BLaER1 (cell line): ENCODE data around the gene UBR3.
"Not testable (repeated sequence)": the region's sequence is repeated elsewhere in the genome, so short reads cannot be mapped to it uniquely, and the experiment has no call there.

Experiments used
- H3K27ac ChIP-seq: shearing (Covaris generic); formaldehyde crosslinking; 2 replicates; pipeline ENCODE4 v1.8.1; 2022
- H3K27me3 ChIP-seq: shearing (Covaris generic); formaldehyde crosslinking; 2 replicates; pipeline ENCODE4 v1.8.1; 2022
- H3K36me3 ChIP-seq: shearing (Covaris generic); formaldehyde crosslinking; 2 replicates; pipeline ENCODE4 v1.8.1; 2022
- H3K4me1 ChIP-seq: shearing (Covaris generic); formaldehyde crosslinking; 2 replicates; pipeline ENCODE4 v1.8.1; 2022
- H3K4me2 ChIP-seq: shearing (Covaris generic); formaldehyde crosslinking; 2 replicates; pipeline ENCODE4 v1.8.1; 2022
- H3K4me3 ChIP-seq: shearing (Covaris generic); formaldehyde crosslinking; 2 replicates; pipeline ENCODE4 v1.8.1; 2022
- H3K9ac ChIP-seq: shearing (Covaris generic); formaldehyde crosslinking; 2 replicates; pipeline ENCODE4 v1.8.1; 2022
- H3K9me3 ChIP-seq: shearing (Covaris generic); formaldehyde crosslinking; 2 replicates; pipeline ENCODE4 v1.8.1; 2022
- H4K20me1 ChIP-seq: shearing (Covaris generic); formaldehyde crosslinking; 2 replicates; pipeline ENCODE4 v1.8.1; 2022
- Cebpa-rat ChIP-seq: shearing (Covaris generic); IDR thresholded peaks from 2 replicates; pipeline ENCODE4 v1.8.1; 2022

UBR3 gene

GRCh38 chr2:169925968-169926367 lies 98.7 kb downstream of the UBR3 start:
- H3K4me3 ChIP-seq: no peak overlapping the region
- TF ChIP-seq Cebpa-rat: no peak
- H4K20me1 ChIP-seq: no peaks in the 10 kb centered on the region
- H3K27me3 ChIP-seq: no peaks in the 10 kb centered on the region
- H3K9ac ChIP-seq: no peak overlapping the region
- H3K36me3 ChIP-seq: peaks cover 31% of the 10 kb centered on the region
- H3K9me3 ChIP-seq: no peaks in the 10 kb centered on the region
- no peaks in the 10 kb centered on the region for H3K4me1 ChIP-seq
- no peak overlapping the region for H3K4me2 ChIP-seq
- no peak overlapping the region for H3K27ac ChIP-seq

- H3K9ac ChIP-seq: no peak overlapping the region
- no peak overlapping the region for H3K4me3 ChIP-seq
- H3K4me2 ChIP-seq: no peak overlapping the region
- no peaks in the 10 kb centered on the region for H3K9me3 ChIP-seq
- H3K27me3 ChIP-seq: no peaks in the 10 kb centered on the region
- TF ChIP-seq Cebpa-rat: no peak
- H3K36me3 ChIP-seq: peaks cover 31% of the 10 kb centered on the region
- no peaks in the 10 kb centered on the region for H3K4me1 ChIP-seq
- no peak overlapping the region for H3K27ac ChIP-seq
- no peaks in the 10 kb centered on the region for H4K20me1 ChIP-seq
Observed at GRCh38 chr2:169928463-169928864, 101.2 kb downstream of the UBR3 start.

GRCh38 chr2:169933124-169933711 lies 106.0 kb downstream of the UBR3 start:
- Histone ChIP-seq H3K4me2 (no peak overlapping the region), H3K4me3 (no peak overlapping the region), H3K4me1 (no peaks in the 10 kb centered on the region), H3K27ac (no peak overlapping the region), H3K27me3 (no peaks in the 10 kb centered on the region), H4K20me1 (no peaks in the 10 kb centered on the region), H3K9ac (no peak overlapping the region), H3K9me3 (no peaks in the 10 kb centered on the region), H3K36me3 (peaks cover 25% of the 10 kb centered on the region; the same call in 1 of the 2 replicates)
- TF ChIP-seq Cebpa-rat: no peak

- not testable (repeated sequence) for H3K4me2 ChIP-seq, H3K9me3 ChIP-seq, H3K4me1 ChIP-seq, H4K20me1 ChIP-seq, H3K9ac ChIP-seq, H3K4me3 ChIP-seq, H3K27me3 ChIP-seq, H3K27ac ChIP-seq
- H3K36me3 ChIP-seq: peaks cover 14% of the 10 kb centered on the region
Observed at GRCh38 chr2:169936652-169937051, 109.4 kb downstream of the UBR3 start.

- peaks cover 32% of the 10 kb centered on the region for H3K36me3 ChIP-seq
- no peak overlapping the region for H3K4me2 ChIP-seq
- no peak overlapping the region for H3K9ac ChIP-seq
- H3K4me1 ChIP-seq: no peaks in the 10 kb centered on the region
- no peaks in the 10 kb centered on the region for H4K20me1 ChIP-seq
- no peak for TF ChIP-seq Cebpa-rat
- no peaks in the 10 kb centered on the region for H3K27me3 ChIP-seq
- H3K9me3 ChIP-seq: no peaks in the 10 kb centered on the region
- no peak overlapping the region for H3K27ac ChIP-seq
- H3K4me3 ChIP-seq: no peak overlapping the region
Observed at GRCh38 chr2:169945515-169945914, 118.3 kb downstream of the UBR3 start.

GRCh38 chr2:169946092-169946491 lies 118.8 kb downstream of the UBR3 start:
- Histone ChIP-seq H3K36me3 (peaks cover 32% of the 10 kb centered on the region), H3K4me2 (no peak overlapping the region), H3K9ac (no peak overlapping the region), H4K20me1 (no peaks in the 10 kb centered on the region), H3K27me3 (no peaks in the 10 kb centered on the region), H3K27ac (no peak overlapping the region), H3K4me3 (no peak overlapping the region), H3K9me3 (no peaks in the 10 kb centered on the region), H3K4me1 (no peaks in the 10 kb centered on the region)
- TF ChIP-seq Cebpa-rat: no peak

GRCh38 chr2:169946546-169946945 lies 119.3 kb downstream of the UBR3 start:
- no peak overlapping the region for H3K9ac ChIP-seq
- no peaks in the 10 kb centered on the region for H3K27me3 ChIP-seq
- no peaks in the 10 kb centered on the region for H3K9me3 ChIP-seq
- no peak overlapping the region for H3K4me2 ChIP-seq
- no peak overlapping the region for H3K4me3 ChIP-seq
- no peak for TF ChIP-seq Cebpa-rat
- peaks cover 31% of the 10 kb centered on the region for H3K36me3 ChIP-seq
- H4K20me1 ChIP-seq: no peaks in the 10 kb centered on the region
- no peak overlapping the region for H3K27ac ChIP-seq
- H3K4me1 ChIP-seq: no peaks in the 10 kb centered on the region

- no peak overlapping the region for H3K4me2 ChIP-seq
- H3K4me1 ChIP-seq: no peaks in the 10 kb centered on the region
- no peak overlapping the region for H3K4me3 ChIP-seq
- no peaks in the 10 kb centered on the region for H3K9me3 ChIP-seq
- H3K27ac ChIP-seq: no peak overlapping the region
- no peaks in the 10 kb centered on the region for H4K20me1 ChIP-seq
- no peak for TF ChIP-seq Cebpa-rat
- peaks cover 36% of the 10 kb centered on the region for H3K36me3 ChIP-seq
- no peaks in the 10 kb centered on the region for H3K27me3 ChIP-seq
- H3K9ac ChIP-seq: no peak overlapping the region
Observed at GRCh38 chr2:169955940-169956339, 128.7 kb downstream of the UBR3 start.

- H3K27me3 ChIP-seq, H3K4me2 ChIP-seq, H3K9me3 ChIP-seq, H3K4me1 ChIP-seq, H3K4me3 ChIP-seq, H4K20me1 ChIP-seq, H3K27ac ChIP-seq, H3K9ac ChIP-seq: not testable (repeated sequence)
- peaks cover 39% of the 10 kb centered on the region for H3K36me3 ChIP-seq
Observed at GRCh38 chr2:169957219-169957618, 130.0 kb downstream of the UBR3 start.

- no peak overlapping the region for H3K4me2 ChIP-seq
- no peak overlapping the region for H3K9ac ChIP-seq
- H3K4me1 ChIP-seq: no peaks in the 10 kb centered on the region
- no peaks in the 10 kb centered on the region for H3K27me3 ChIP-seq
- no peaks in the 10 kb centered on the region for H4K20me1 ChIP-seq
- no peak overlapping the region for H3K27ac ChIP-seq
- peaks cover 39% of the 10 kb centered on the region for H3K36me3 ChIP-seq
- H3K9me3 ChIP-seq: no peaks in the 10 kb centered on the region
- no peak overlapping the region for H3K4me3 ChIP-seq
- no peak for TF ChIP-seq Cebpa-rat
Observed at GRCh38 chr2:169961911-169962310, 134.7 kb downstream of the UBR3 start.

- H3K4me1 ChIP-seq: no peaks in the 10 kb centered on the region
- H3K27me3 ChIP-seq: no peaks in the 10 kb centered on the region
- peaks cover 37% of the 10 kb centered on the region for H3K36me3 ChIP-seq
- H3K27ac ChIP-seq: no peak overlapping the region
- H4K20me1 ChIP-seq: no peaks in the 10 kb centered on the region
- no peaks in the 10 kb centered on the region for H3K9me3 ChIP-seq
- no peak overlapping the region for H3K9ac ChIP-seq
- H3K4me3 ChIP-seq: no peak overlapping the region
- H3K4me2 ChIP-seq: no peak overlapping the region
- TF ChIP-seq Cebpa-rat: no peak
Observed at GRCh38 chr2:169963786-169964185, 136.5 kb downstream of the UBR3 start.
